ENCODE data around the gene SLC22A16. TPM values are rescaled to one million over a fixed set of nuclear protein-coding genes. Genes with fewer than 3 reads are reported as not detected.

The SLC22A16 gene
- total and polyA plus RNA-seq, 2 of the 8 experiments (the other 6 are each of a cell fraction or from before 2014, with no cell fraction given): not detected

DNA sequence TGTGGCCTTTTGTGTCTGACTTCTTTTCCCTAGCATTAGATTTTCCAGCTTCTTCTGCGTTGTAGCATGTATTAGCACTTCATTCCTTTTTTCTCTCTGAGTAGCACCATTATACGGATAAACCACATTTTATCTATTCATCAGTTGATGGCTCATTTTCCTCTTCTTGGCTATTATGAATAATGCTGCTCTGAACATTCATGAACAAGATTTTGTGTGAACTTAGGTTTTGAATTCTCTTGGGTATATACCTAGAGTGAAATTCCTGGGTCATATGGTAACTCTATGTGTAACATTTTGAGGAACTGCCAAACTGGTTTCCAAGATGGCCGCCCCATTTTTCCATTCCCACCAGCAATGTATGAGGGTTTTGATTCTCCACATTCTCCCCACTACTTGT lies 28.7 kb downstream of the SLC22A16 start:
- H2AFZ ChIP-seq (ENCODE audit: low read length): no peak overlapping the region
- H2BK12ac ChIP-seq (ENCODE audit: low read depth, low read length): no peak overlapping the region
- H3K79me2 ChIP-seq (ENCODE audit: control insufficient read depth in 1 of 2, insufficient read depth in 2 of 2, low read length in 2 of 2): no peaks in the 10 kb centered on the region
- H3K4me3 ChIP-seq (ENCODE audit: extremely low read depth in 1 of 4, insufficient read depth in 2 of 4, low read depth in 3 of 4, low read length in 4 of 4): no peak overlapping the region
- no peaks in the 10 kb centered on the region for H3K4me1 ChIP-seq (replicated peaks in 1 of 4; ENCODE audit: control insufficient read depth in 3 of 4, insufficient read depth in 4 of 4, low read length in 3 of 4)
- no peaks in the 10 kb centered on the region for H3K27me3 ChIP-seq (replicated peaks in 1 of 4; ENCODE audit: control insufficient read depth in 3 of 4, extremely low read depth in 1 of 4, insufficient read depth in 3 of 4, low read length in 3 of 4)
- H3K14ac ChIP-seq (ENCODE audit: insufficient read length): no peak overlapping the region
- H3K9me3 ChIP-seq (ENCODE audit: insufficient read depth in 2 of 2, low read depth in 1 of 2, low read length in 1 of 2): no peaks in the 10 kb centered on the region
- no peaks in the 10 kb centered on the region for H3K23me2 ChIP-seq (ENCODE audit: low read depth, low read length)
- H2BK20ac ChIP-seq (ENCODE audit: low read length): no peak overlapping the region
- H2BK5ac ChIP-seq (ENCODE audit: low read depth, low read length): no peak overlapping the region
- H2BK15ac ChIP-seq (ENCODE audit: low read length): no peak overlapping the region
- ChIA-PET CTCF (ENCODE audit: partially characterized antibody) (no interaction called here), POLR2A (ENCODE audit: partially characterized antibody) (no interaction called here)
- FAIRE-seq: no peak
- no peak for DNase-seq (ENCODE audit: low read depth in 1 of 2, low spot score in 2 of 2)
- no peak overlapping the region for H3K4me2 ChIP-seq (ENCODE audit: insufficient read depth in 1 of 2, low read depth in 2 of 2, low read length in 2 of 2)
- H3K79me1 ChIP-seq (ENCODE audit: low read depth, low read length): no peaks in the 10 kb centered on the region
- no peak overlapping the region for H4K5ac ChIP-seq (ENCODE audit: insufficient read length, low read depth, low read length)
- H3K23ac ChIP-seq (ENCODE audit: insufficient read length): no peak overlapping the region
- H3K4ac ChIP-seq (replicated peaks; ENCODE audit: insufficient read length, low read depth, low read length): no peak overlapping the region
- H2BK120ac ChIP-seq (replicated peaks; ENCODE audit: low read depth, low read length): no peak overlapping the region
- no peak overlapping the region for H3K18ac ChIP-seq (ENCODE audit: extremely low read depth, low read length)
- no peak overlapping the region for H3K56ac ChIP-seq (replicated peaks; ENCODE audit: insufficient read length, low read depth, low read length)
- no peak for TF ChIP-seq CHD2 (IDR thresholded peaks at IDR 0.05; ENCODE audit: low read length)
- no peak for TF ChIP-seq ATF2 (IDR thresholded peaks at IDR 0.05; ENCODE audit: low read length)
- H4K91ac ChIP-seq (replicated peaks; ENCODE audit: insufficient read length, low read length): no peak overlapping the region
- no peak overlapping the region for H3K27ac ChIP-seq (ENCODE audit: low read depth, low read length)
- H3K9ac ChIP-seq (replicated peaks in 1 of 4; ENCODE audit: extremely low read depth in 1 of 4, low read depth in 3 of 4, low read length in 3 of 4): no peak overlapping the region
- no peak overlapping the region for H2AK5ac ChIP-seq (ENCODE audit: low read depth, low read length)
- no peaks in the 10 kb centered on the region for H4K20me1 ChIP-seq (replicated peaks in 1 of 2; ENCODE audit: control insufficient read depth in 1 of 2, insufficient read depth in 2 of 2, low read length in 2 of 2)
- WGBS, 2 experiments (ENCODE audit: extremely low coverage in 1 of 2, insufficient coverage in 1 of 2, insufficient read length in 1 of 2, insufficient replicate concordance in 2 of 2, low coverage in 1 of 2, low lambda C conversion rate in 2 of 2, missing lambda C conversion rate in 1 of 2): 86% methylated on average over 3 of the region's 3 CpGs; no CpG with 5 or more reads in 1 of the 2 experiments
- no peak overlapping the region for H4K8ac ChIP-seq (ENCODE audit: extremely low read depth, insufficient read depth, low read length)
- H3K36me3 ChIP-seq (ENCODE audit: control insufficient read depth in 2 of 4, insufficient read depth in 4 of 4, low read length in 3 of 4): no peaks in the 10 kb centered on the region
